GM06990 (cell line): ENCODE results near the gene HTRA1.

Source experiments
- DNase-seq: peaks from one replicate; pipeline ENCODE4 v3.0.0-alpha.2; 2011; ENCODE audit not compliant: insufficient read length; ENCODE audit errors: extremely low read depth
- H3K27me3 ChIP-seq: replicated peaks from 2 replicates; pipeline ENCODE4 v1.6.0; 2011; ENCODE audit warnings: low read length; ENCODE audit not compliant: control insufficient read depth, insufficient read depth
- H3K36me3 ChIP-seq: 2 replicates; pipeline ENCODE4 v1.5.1; 2011; ENCODE audit warnings: low read length; ENCODE audit not compliant: control insufficient read depth, insufficient read depth
- H3K4me3 ChIP-seq: replicated peaks from 2 replicates; pipeline ENCODE4 v1.5.1; 2011; ENCODE audit warnings: low read depth, mild to moderate bottlenecking, control low read depth, low read length
- CTCF ChIP-seq: IDR thresholded peaks from 2 replicates; pipeline ENCODE4 v1.5.1; 2011; ENCODE audit warnings: low read length, control low read depth, mild to moderate bottlenecking, inconsistent platforms; ENCODE audit not compliant: insufficient read depth, poor library complexity, severe bottlenecking

The HTRA1 gene

GRCh38 chr10:122446668-122447423 lies 14.5 kb upstream of the HTRA1 start:
- Histone ChIP-seq H3K4me3 (no peak overlapping the region), H3K27me3 (peaks cover 2% of the 10 kb centered on the region), H3K36me3 (no peaks in the 10 kb centered on the region)
- DNase-seq = no peak
- no peak for TF ChIP-seq CTCF

- no peak for DNase-seq
- Histone ChIP-seq H3K36me3 (no peaks in the 10 kb centered on the region), H3K4me3 (no peak overlapping the region), H3K27me3 (peaks cover 2% of the 10 kb centered on the region)
- no peak for TF ChIP-seq CTCF
Observed at GRCh38 chr10:122448600-122448999, 12.8 kb upstream of the HTRA1 start.

GRCh38 chr10:122449153-122449552 lies 12.2 kb upstream of the HTRA1 start:
- Histone ChIP-seq H3K4me3 (no peak overlapping the region), H3K36me3 (no peaks in the 10 kb centered on the region), H3K27me3 (peaks cover 2% of the 10 kb centered on the region)
- DNase-seq = no peak
- TF ChIP-seq CTCF = no peak

- no peaks in the 10 kb centered on the region for H3K36me3 ChIP-seq
- TF ChIP-seq CTCF = no peak
- no peak overlapping the region for H3K4me3 ChIP-seq
- peaks cover 2% of the 10 kb centered on the region for H3K27me3 ChIP-seq
- no peak for DNase-seq
Observed at GRCh38 chr10:122450353-122450990, 10.9 kb upstream of the HTRA1 start.

GRCh38 chr10:122454071-122454470 lies 7.3 kb upstream of the HTRA1 start:
- TF ChIP-seq CTCF = no peak
- no peaks in the 10 kb centered on the region for H3K36me3 ChIP-seq
- H3K4me3 ChIP-seq = no peak overlapping the region
- no peak for DNase-seq
- no peaks in the 10 kb centered on the region for H3K27me3 ChIP-seq

GRCh38 chr10:122454603-122455080 lies 6.7 kb upstream of the HTRA1 start, which contains the start of gene ARMS2:
Gene ARMS2 (plus strand): TSS chr10:122454653. CDS start chr10:122454728, 75 bp downstream.
- no peak for DNase-seq
- Histone ChIP-seq H3K27me3 (no peaks in the 10 kb centered on the region), H3K4me3 (no peak within 1 kb of the TSS), H3K36me3 (no peaks in the 10 kb centered on the region)
- TF ChIP-seq CTCF = no peak
